ENCODE results near the gene RAP1GDS1. TPM values are rescaled to one million over a fixed set of nuclear protein-coding genes. Genes with fewer than 3 reads are reported as not detected.

The RAP1GDS1 gene
- total and polyA plus RNA-seq, 8 donors, result 8.7 to 49.9 (median 13.9) TPM

DNA sequence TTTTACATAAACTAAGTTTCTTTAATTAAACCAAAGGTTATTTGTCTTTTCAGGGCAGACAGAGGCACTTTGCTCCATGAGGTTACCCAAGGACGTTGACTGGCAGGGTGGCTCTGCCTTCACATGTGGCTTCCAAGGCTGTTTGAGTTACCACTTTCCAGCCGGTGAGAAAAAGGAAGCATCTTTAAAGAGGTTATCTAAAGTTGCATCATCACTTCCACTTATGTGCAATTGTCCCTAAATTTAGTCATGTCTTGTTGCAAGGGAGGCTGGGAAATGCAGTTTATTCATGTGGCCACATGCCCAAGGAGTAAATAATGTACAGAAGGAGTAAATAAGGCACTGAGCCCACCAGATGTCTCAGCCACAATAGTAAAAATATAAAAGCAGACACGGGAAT is 29.0 kb upstream of the RAP1GDS1 start:
- TF ChIP-seq POLR2AphosphoS5 (IDR thresholded peaks at IDR 0.05) (no peak), POLR2A (IDR thresholded peaks at IDR 0.05) (no peak), EP300 (IDR thresholded peaks at IDR 0.05) (no peak)
- TF ChIP-seq, protein P1, sequence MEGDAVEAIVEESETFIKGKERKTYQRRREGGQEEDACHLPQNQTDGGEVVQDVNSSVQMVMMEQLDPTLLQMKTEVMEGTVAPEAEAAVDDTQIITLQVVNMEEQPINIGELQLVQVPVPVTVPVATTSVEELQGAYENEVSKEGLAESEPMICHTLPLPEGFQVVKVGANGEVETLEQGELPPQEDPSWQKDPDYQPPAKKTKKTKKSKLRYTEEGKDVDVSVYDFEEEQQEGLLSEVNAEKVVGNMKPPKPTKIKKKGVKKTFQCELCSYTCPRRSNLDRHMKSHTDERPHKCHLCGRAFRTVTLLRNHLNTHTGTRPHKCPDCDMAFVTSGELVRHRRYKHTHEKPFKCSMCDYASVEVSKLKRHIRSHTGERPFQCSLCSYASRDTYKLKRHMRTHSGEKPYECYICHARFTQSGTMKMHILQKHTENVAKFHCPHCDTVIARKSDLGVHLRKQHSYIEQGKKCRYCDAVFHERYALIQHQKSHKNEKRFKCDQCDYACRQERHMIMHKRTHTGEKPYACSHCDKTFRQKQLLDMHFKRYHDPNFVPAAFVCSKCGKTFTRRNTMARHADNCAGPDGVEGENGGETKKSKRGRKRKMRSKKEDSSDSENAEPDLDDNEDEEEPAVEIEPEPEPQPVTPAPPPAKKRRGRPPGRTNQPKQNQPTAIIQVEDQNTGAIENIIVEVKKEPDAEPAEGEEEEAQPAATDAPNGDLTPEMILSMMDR (IDR thresholded peaks at IDR 0.05), result no peak
- Histone ChIP-seq H3K4me1 (no peaks in the 10 kb centered on the region), H3K4me3 (no peak overlapping the region), H3K9me3 (no peaks in the 10 kb centered on the region), H3K36me3 (no peaks in the 10 kb centered on the region), H3K27me3 (no peaks in the 10 kb centered on the region), H3K27ac (no peak overlapping the region)
- peak in 1 of 2 donors; percentile 3 for DNase-seq
- intact Hi-C loops (cut with DNase I; ENCODE audit: low total_unique reads), result no loop called here
- 54 to 62% (median 59%) methylated on average over 3 of the region's 3 CpGs for WGBS, 5 donors

DNA sequence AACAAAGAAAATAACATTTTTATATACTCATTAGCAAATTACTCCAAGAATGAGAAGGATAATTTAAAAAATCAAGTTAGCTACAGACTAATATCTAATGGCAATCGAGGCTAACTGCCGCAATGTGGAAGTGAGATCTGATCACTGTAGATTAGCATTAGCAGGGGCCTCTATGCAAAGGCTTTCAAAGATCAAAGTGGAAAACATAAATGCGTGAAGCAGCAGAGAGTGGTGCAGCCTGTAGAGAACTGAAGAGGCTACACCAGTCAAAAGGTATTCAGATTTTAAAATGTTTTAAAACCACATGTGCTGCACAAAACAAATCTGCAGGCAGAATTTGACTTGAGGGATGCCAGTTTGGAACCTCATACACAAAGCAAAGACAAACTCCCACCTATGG is 24.0 kb upstream of the RAP1GDS1 start:
- no peaks in the 10 kb centered on the region for H3K4me1 ChIP-seq
- no peaks in the 10 kb centered on the region for H3K36me3 ChIP-seq
- no peaks in the 10 kb centered on the region for H3K9me3 ChIP-seq
- H3K4me3 ChIP-seq, result no peak overlapping the region
- DNase-seq, result no peak
- H3K27ac ChIP-seq, result no peak overlapping the region
- no peaks in the 10 kb centered on the region for H3K27me3 ChIP-seq
- TF ChIP-seq EP300 (IDR thresholded peaks at IDR 0.05) (no peak), POLR2AphosphoS5 (IDR thresholded peaks at IDR 0.05) (no peak), POLR2A (IDR thresholded peaks at IDR 0.05) (no peak)
- TF ChIP-seq, protein P1 (IDR thresholded peaks at IDR 0.05), result no peak
- intact Hi-C loops (cut with DNase I; ENCODE audit: low total_unique reads), result no loop called here
- WGBS, 5 donors, result 81 to 91% (median 85%) methylated on average over 3 of the region's 3 CpGs

DNA sequence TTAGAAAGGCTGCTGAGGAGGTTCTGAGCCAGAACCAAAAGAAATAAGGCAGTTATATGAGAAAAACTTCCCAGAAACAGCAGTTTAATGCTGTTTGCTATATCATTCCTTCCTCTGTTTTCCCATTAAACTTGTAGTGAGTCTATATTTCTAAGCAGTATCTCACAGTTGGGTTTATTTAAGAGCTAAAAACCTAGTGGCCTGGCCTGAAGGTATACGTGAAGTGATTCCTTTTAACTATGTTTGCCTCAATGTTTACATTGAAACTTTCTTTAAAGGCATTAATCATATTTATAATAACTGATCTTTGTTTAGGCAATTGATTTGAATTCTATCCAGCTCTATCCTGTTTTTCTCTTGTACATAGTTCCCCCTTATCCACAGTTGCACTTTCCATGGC is 19.1 kb upstream of the RAP1GDS1 start:
- TF ChIP-seq, protein P1 (IDR thresholded peaks at IDR 0.05), result no peak
- TF ChIP-seq EP300 (IDR thresholded peaks at IDR 0.05) (no peak), POLR2A (IDR thresholded peaks at IDR 0.05) (no peak), POLR2AphosphoS5 (IDR thresholded peaks at IDR 0.05) (no peak)
- Histone ChIP-seq H3K4me1 (no peaks in the 10 kb centered on the region), H3K27ac (no peak overlapping the region), H3K9me3 (no peaks in the 10 kb centered on the region), H3K27me3 (no peaks in the 10 kb centered on the region), H3K4me3 (no peak overlapping the region), H3K36me3 (no peaks in the 10 kb centered on the region)
- WGBS, 5 donors, result 21 to 48% (median 38%) methylated on average over 1 of the region's 1 CpG
- DNase-seq, result no peak
- intact Hi-C loops (cut with DNase I; ENCODE audit: low total_unique reads), result no loop called here

DNA sequence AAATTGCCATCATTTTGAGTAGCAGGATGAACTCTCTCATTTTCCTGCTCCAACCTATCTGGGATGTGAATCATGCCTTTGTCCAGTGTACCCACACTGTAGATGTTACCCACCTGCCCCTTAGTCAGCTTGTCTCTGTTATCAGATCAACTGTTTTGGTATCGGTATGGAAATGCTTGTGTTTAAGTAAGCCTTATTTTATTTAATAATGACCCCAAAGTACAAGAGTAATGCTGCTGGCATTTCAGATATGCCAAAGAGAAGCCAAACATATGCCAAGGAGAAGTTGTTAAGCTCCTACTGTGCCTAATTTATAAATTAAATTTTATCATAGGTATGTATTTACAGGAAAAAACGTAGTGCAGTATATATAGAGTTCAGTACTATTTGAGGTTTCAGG is 18.6 kb upstream of the RAP1GDS1 start:
- no peak for TF ChIP-seq EP300 (IDR thresholded peaks at IDR 0.05)
- no peak for TF ChIP-seq POLR2AphosphoS5 (IDR thresholded peaks at IDR 0.05)
- TF ChIP-seq, protein P1 (IDR thresholded peaks at IDR 0.05), result no peak
- TF ChIP-seq POLR2A (IDR thresholded peaks at IDR 0.05), result no peak
- Histone ChIP-seq H3K36me3 (no peaks in the 10 kb centered on the region), H3K27ac (no peak overlapping the region), H3K4me1 (no peaks in the 10 kb centered on the region), H3K9me3 (no peaks in the 10 kb centered on the region), H3K4me3 (no peak overlapping the region), H3K27me3 (no peaks in the 10 kb centered on the region)
- WGBS, 5 donors, result 53 to 81% (median 74%) methylated on average over 2 of the region's 2 CpGs
- DNase-seq, result no peak
- intact Hi-C loops (cut with DNase I; ENCODE audit: low total_unique reads), result no loop called here

Data from stomach (tissue), 9 donors.